ENCODE results near the gene MCC.

GRCh38 chr5:113259034-113259433 lies 229.2 kb downstream of the MCC start:
- TF ChIP-seq, protein P1, sequence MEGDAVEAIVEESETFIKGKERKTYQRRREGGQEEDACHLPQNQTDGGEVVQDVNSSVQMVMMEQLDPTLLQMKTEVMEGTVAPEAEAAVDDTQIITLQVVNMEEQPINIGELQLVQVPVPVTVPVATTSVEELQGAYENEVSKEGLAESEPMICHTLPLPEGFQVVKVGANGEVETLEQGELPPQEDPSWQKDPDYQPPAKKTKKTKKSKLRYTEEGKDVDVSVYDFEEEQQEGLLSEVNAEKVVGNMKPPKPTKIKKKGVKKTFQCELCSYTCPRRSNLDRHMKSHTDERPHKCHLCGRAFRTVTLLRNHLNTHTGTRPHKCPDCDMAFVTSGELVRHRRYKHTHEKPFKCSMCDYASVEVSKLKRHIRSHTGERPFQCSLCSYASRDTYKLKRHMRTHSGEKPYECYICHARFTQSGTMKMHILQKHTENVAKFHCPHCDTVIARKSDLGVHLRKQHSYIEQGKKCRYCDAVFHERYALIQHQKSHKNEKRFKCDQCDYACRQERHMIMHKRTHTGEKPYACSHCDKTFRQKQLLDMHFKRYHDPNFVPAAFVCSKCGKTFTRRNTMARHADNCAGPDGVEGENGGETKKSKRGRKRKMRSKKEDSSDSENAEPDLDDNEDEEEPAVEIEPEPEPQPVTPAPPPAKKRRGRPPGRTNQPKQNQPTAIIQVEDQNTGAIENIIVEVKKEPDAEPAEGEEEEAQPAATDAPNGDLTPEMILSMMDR (IDR thresholded peaks at IDR 0.05), result no peak
- no peak for TF ChIP-seq POLR2A (IDR thresholded peaks at IDR 0.05)
